Measurements from ENCODE around the gene MRPL55.

Gene MRPL55

GRCh38 chr1:228084797-228085196, 24.3 kb downstream of the MRPL55 start:
- DNase-seq (ENCODE audit: low spot score): no peak

GRCh38 chr1:228084325-228084724, 24.8 kb downstream of the MRPL55 start:
- DNase-seq (ENCODE audit: low spot score): peak; percentile 67

- DNase-seq (ENCODE audit: low spot score): no peak
Measured at GRCh38 chr1:228083871-228084278, 25.2 kb downstream of the MRPL55 start.

- no peak for DNase-seq (ENCODE audit: low spot score)
Measured at GRCh38 chr1:228082918-228083870, 25.9 kb downstream of the MRPL55 start.

- DNase-seq (ENCODE audit: low spot score): peak; percentile 93
Measured at GRCh38 chr1:228082214-228082917, 26.7 kb downstream of the MRPL55 start, which contains the start of gene ARF1. ARF1 (plus strand) TSS chr1:228082708; CDS start chr1:228097115, 14,407 bp downstream.

- DNase-seq (ENCODE audit: low spot score): no peak
Measured at GRCh38 chr1:228081578-228082213, 27.4 kb downstream of the MRPL55 start.

- no peak for DNase-seq (ENCODE audit: low spot score)
Measured at GRCh38 chr1:228081144-228081543, 28.0 kb downstream of the MRPL55 start.

GRCh38 chr1:228079601-228080263, 29.4 kb downstream of the MRPL55 start:
- no peak for DNase-seq (ENCODE audit: low spot score)

GRCh38 chr1:228079013-228079412, 30.1 kb downstream of the MRPL55 start:
- DNase-seq (ENCODE audit: low spot score): no peak

GRCh38 chr1:228077565-228078330, 31.4 kb downstream of the MRPL55 start:
- DNase-seq (ENCODE audit: low spot score): no peak

GRCh38 chr1:228076796-228077430, 32.2 kb downstream of the MRPL55 start:
- no peak for DNase-seq (ENCODE audit: low spot score)

GRCh38 chr1:228075801-228076271, 33.3 kb downstream of the MRPL55 start:
- DNase-seq (ENCODE audit: low spot score): no peak

GRCh38 chr1:228074954-228075730, 34.0 kb downstream of the MRPL55 start:
- no peak for DNase-seq (ENCODE audit: low spot score)

- DNase-seq (ENCODE audit: low spot score): no peak
Measured at GRCh38 chr1:228073857-228074545, 35.1 kb downstream of the MRPL55 start.

GRCh38 chr1:228073061-228073856, 35.8 kb downstream of the MRPL55 start:
- DNase-seq (ENCODE audit: low spot score): no peak

GRCh38 chr1:228072658-228073043, 36.4 kb downstream of the MRPL55 start:
- no peak for DNase-seq (ENCODE audit: low spot score)

GRCh38 chr1:228071839-228072657, 37.1 kb downstream of the MRPL55 start:
- no peak for DNase-seq (ENCODE audit: low spot score)
